Skeletal muscle tissue (tissue), 4 donors: ENCODE measurements around the gene PTPRN2. TPM values are rescaled to one million over a fixed set of nuclear protein-coding genes. Genes with fewer than 3 reads are reported as not detected.

Source experiments
- H3K27ac ChIP-seq: one replicate; pipeline ENCODE4 v1.7.0; 2013; ENCODE audit warnings: mild to moderate bottlenecking, low read depth, low read length, inconsistent platforms
- H3K27me3 ChIP-seq, 3 donors: one replicate each; pipeline ENCODE4 v1.7.0; 2013; ENCODE audit warnings: low read length in 3 of 3; ENCODE audit not compliant: control insufficient read depth in 3 of 3, insufficient read depth in 3 of 3
- H3K36me3 ChIP-seq, 3 donors: one replicate each; pipeline ENCODE4 v1.7.0; 2013; ENCODE audit warnings: low read length in 3 of 3; ENCODE audit not compliant: control insufficient read depth in 3 of 3, insufficient read depth in 3 of 3
- H3K4me1 ChIP-seq, 3 donors: one replicate each; pipeline ENCODE4 v1.7.0; 2013; ENCODE audit warnings: low read length in 3 of 3, mild to moderate bottlenecking in 3 of 3; ENCODE audit not compliant: control insufficient read depth in 3 of 3, insufficient read depth in 3 of 3
- H3K4me3 ChIP-seq, 3 donors: one replicate each; pipeline ENCODE4 v1.7.0; 2013; ENCODE audit warnings: low read length in 3 of 3
- H3K9ac ChIP-seq, 3 donors: one replicate each; pipeline ENCODE4 v1.7.0; 2013; ENCODE audit warnings: low read length in 3 of 3, mild to moderate bottlenecking in 3 of 3, moderate library complexity in 2 of 3, low read depth in 1 of 3
- H3K9me3 ChIP-seq, 3 donors: one replicate each; pipeline ENCODE4 v1.7.0; 2013; ENCODE audit warnings: low read length in 3 of 3; ENCODE audit not compliant: control insufficient read depth in 3 of 3
- total RNA-seq: library from RNA; depleted of rRNA; stranded (reverse); fragments of >200 nt; gene quantifications from one replicate; pipeline ENCODE4 v1.2.3, GENCODE V29; 2014
- donor health status: Osteomylitis.

Gene PTPRN2
- total RNA-seq, 1 donor from 2014 or later, result 1.6 TPM

GRCh38 chr7:158452331-158452730, 135.3 kb downstream of the PTPRN2 start:
- Histone ChIP-seq H3K27ac (no peak overlapping the region), H3K9ac (no peak overlapping the region), H3K9me3 (peaks cover 0 to 2% (median 2%) of the 10 kb centered on the region in 3 donors), H3K4me3 (no peak overlapping the region), H3K36me3 (no peaks in the 10 kb centered on the region), H3K27me3 (no peaks in the 10 kb centered on the region), H3K4me1 (no peaks in the 10 kb centered on the region)

GRCh38 chr7:158450476-158451124, 137.0 kb downstream of the PTPRN2 start:
- Histone ChIP-seq H3K27ac (no peak overlapping the region), H3K4me1 (no peaks in the 10 kb centered on the region), H3K36me3 (no peaks in the 10 kb centered on the region), H3K9ac (no peak overlapping the region), H3K27me3 (peaks cover 0 to 3% (median 2%) of the 10 kb centered on the region in 3 donors), H3K9me3 (peaks cover 0 to 2% (median 0%) of the 10 kb centered on the region in 3 donors), H3K4me3 (no peak overlapping the region)

- Histone ChIP-seq H3K27me3 (peaks cover 0 to 8% (median 6%) of the 10 kb centered on the region in 3 donors), H3K9me3 (peaks cover 0 to 2% (median 0%) of the 10 kb centered on the region in 3 donors), H3K27ac (no peak overlapping the region), H3K4me3 (no peak overlapping the region), H3K9ac (no peak overlapping the region), H3K36me3 (no peaks in the 10 kb centered on the region), H3K4me1 (no peaks in the 10 kb centered on the region)
Observed at GRCh38 chr7:158449942-158450341, 137.7 kb downstream of the PTPRN2 start.

GRCh38 chr7:158449266-158449665, 138.4 kb downstream of the PTPRN2 start:
- Histone ChIP-seq H3K27ac (no peak overlapping the region), H3K9ac (no peak overlapping the region), H3K4me1 (no peaks in the 10 kb centered on the region), H3K4me3 (no peak overlapping the region), H3K27me3 (peaks cover 0 to 8% (median 6%) of the 10 kb centered on the region in 3 donors), H3K9me3 (peaks cover 0 to 2% (median 0%) of the 10 kb centered on the region in 3 donors), H3K36me3 (no peaks in the 10 kb centered on the region)

GRCh38 chr7:158448430-158449100, 139.1 kb downstream of the PTPRN2 start:
- H3K9me3 ChIP-seq, result peaks cover 0 to 2% (median 0%) of the 10 kb centered on the region in 3 donors
- H3K9ac ChIP-seq, result no peak overlapping the region
- no peaks in the 10 kb centered on the region for H3K36me3 ChIP-seq
- H3K27ac ChIP-seq, result no peak overlapping the region
- no peaks in the 10 kb centered on the region for H3K4me1 ChIP-seq
- no peak overlapping the region for H3K4me3 ChIP-seq
- peaks cover 0 to 8% (median 6%) of the 10 kb centered on the region in 3 donors for H3K27me3 ChIP-seq

- Histone ChIP-seq H3K9me3 (peaks cover 0 to 2% (median 0%) of the 10 kb centered on the region in 3 donors), H3K4me3 (no peak overlapping the region), H3K27ac (no peak overlapping the region), H3K9ac (no peak overlapping the region), H3K27me3 (peaks cover 0 to 8% (median 6%) of the 10 kb centered on the region in 3 donors), H3K36me3 (no peaks in the 10 kb centered on the region), H3K4me1 (no peaks in the 10 kb centered on the region)
Observed at GRCh38 chr7:158447506-158448171, 140.0 kb downstream of the PTPRN2 start.

GRCh38 chr7:158447151-158447505, 140.5 kb downstream of the PTPRN2 start:
- no peaks in the 10 kb centered on the region for H3K4me1 ChIP-seq
- H3K27ac ChIP-seq, result no peak overlapping the region
- H3K36me3 ChIP-seq, result no peaks in the 10 kb centered on the region
- no peak overlapping the region for H3K4me3 ChIP-seq
- H3K9me3 ChIP-seq, result peaks cover 0 to 2% (median 0%) of the 10 kb centered on the region in 3 donors
- peaks cover 0 to 8% (median 6%) of the 10 kb centered on the region in 3 donors for H3K27me3 ChIP-seq
- no peak overlapping the region for H3K9ac ChIP-seq

GRCh38 chr7:158446706-158447105, 140.9 kb downstream of the PTPRN2 start:
- Histone ChIP-seq H3K4me3 (no peak overlapping the region), H3K9me3 (peaks cover 0 to 2% (median 0%) of the 10 kb centered on the region in 3 donors), H3K27ac (no peak overlapping the region), H3K4me1 (no peaks in the 10 kb centered on the region), H3K27me3 (peaks cover 0 to 8% (median 6%) of the 10 kb centered on the region in 3 donors), H3K9ac (no peak overlapping the region), H3K36me3 (no peaks in the 10 kb centered on the region)

GRCh38 chr7:158446281-158446680, 141.3 kb downstream of the PTPRN2 start:
- no peak overlapping the region for H3K4me3 ChIP-seq
- no peaks in the 10 kb centered on the region for H3K36me3 ChIP-seq
- no peaks in the 10 kb centered on the region for H3K4me1 ChIP-seq
- peaks cover 0 to 8% (median 6%) of the 10 kb centered on the region in 3 donors for H3K27me3 ChIP-seq
- no peak overlapping the region for H3K27ac ChIP-seq
- peaks cover 0 to 2% (median 0%) of the 10 kb centered on the region in 3 donors for H3K9me3 ChIP-seq
- H3K9ac ChIP-seq, result no peak overlapping the region
